HG03097 (cell line): Measurements from ENCODE around the gene CELF1.

Experiments
- ATAC-seq: cut with Tn5 transposase; IDR thresholded peaks from one replicate; pipeline ENCODE4 v1.9.1; 2021; ENCODE audit not compliant: unreplicated experiment, low FRiP score

CELF1 gene

GRCh38 chr11:47514825-47515647 is 37.9 kb downstream of the CELF1 start:
- no peak for ATAC-seq

DNA sequence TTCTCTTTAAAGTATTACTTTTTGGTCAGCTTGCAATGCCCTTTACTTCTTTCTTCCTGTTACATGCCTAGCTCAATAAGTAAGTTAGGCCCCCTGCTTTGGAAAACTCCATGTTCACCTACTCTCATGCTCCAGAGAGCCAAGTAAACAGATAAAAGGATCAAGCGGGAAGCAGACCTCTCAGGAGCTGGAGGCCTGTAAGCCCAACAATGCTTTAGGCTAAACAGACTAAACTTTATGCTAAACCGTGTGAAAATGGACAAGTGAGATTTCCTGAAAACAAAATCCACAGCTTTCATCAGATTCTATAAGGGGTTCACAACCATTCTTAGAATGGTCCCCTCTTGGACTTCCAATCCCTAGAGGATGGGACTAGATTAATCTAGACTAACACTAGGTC is 40.2 kb downstream of the CELF1 start:
- ATAC-seq: no peak

DNA sequence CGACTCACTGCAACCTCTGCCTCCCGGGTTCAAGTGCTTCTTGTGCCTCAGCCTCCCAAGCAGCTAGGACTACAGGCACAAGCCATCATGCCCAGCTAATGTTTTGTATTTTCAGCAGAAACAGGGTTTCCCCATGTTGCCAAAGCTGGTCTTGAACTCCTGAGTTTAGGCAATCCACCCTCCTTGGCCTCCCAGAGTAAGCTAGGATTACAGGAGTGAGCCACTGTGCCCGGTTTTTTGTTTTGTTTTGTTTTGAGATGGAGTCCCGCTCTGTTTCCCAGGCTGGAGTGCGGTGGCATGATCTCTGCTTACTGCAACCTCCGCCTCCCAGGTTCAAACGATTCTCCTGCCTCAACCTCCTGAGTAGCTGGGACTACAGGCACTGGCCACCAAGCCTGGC is 41.0 kb downstream of the CELF1 start:
- ATAC-seq: no peak

- no peak for ATAC-seq
Observed at GRCh38 chr11:47510209-47510608, 42.7 kb downstream of the CELF1 start.

DNA sequence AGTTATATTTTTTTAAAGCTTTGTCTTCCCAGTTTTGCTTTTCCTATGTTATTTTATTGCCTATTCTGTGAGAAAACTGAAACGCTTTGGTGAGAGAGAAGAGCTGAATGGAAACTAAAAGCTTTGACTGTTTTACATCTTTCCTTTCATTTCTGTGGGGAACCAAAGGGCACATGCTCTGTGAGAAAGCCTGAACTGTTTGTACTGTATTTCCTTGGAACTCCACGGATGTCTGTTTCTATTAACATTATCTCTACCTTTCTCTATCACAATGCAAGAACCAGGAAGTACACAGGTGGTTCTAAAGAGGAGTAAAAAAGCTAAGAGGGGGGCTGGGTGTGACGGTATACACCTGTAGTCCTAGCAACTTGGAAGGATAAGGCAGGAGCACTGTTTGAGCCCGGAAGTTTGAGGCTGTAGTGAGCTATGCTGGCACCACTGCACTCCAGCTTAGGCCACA is 43.8 kb downstream of the CELF1 start:
- ATAC-seq: no peak

GRCh38 chr11:47508240-47508957 is 44.5 kb downstream of the CELF1 start:
- no peak for ATAC-seq

GRCh38 chr11:47507563-47508239 is 45.2 kb downstream of the CELF1 start:
- no peak for ATAC-seq

- ATAC-seq: no peak
Observed at GRCh38 chr11:47506795-47507562, 46.0 kb downstream of the CELF1 start.

GRCh38 chr11:47506373-47506772 is 46.6 kb downstream of the CELF1 start:
- ATAC-seq: no peak

DNA sequence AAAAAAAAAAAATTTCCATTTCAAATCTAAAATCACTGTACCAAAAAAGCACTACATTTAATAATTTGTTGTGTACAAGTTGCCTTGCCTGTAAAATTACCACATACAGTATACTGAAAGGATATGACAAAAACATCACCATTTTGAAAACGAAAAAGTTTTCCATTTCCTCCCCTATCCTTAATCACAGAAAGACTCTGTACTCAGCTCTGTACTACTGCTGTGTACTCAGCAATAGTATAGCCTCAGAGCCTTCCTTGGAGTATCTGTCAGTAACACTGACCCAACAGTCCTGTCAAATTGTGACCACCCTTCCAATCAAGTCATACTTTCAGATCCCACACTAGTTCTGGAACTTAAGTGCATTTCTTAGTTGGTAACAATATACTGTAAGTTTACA is 48.0 kb downstream of the CELF1 start:
- ATAC-seq: no peak

GRCh38 chr11:47503227-47503626 is 49.7 kb downstream of the CELF1 start:
- no peak for ATAC-seq

DNA sequence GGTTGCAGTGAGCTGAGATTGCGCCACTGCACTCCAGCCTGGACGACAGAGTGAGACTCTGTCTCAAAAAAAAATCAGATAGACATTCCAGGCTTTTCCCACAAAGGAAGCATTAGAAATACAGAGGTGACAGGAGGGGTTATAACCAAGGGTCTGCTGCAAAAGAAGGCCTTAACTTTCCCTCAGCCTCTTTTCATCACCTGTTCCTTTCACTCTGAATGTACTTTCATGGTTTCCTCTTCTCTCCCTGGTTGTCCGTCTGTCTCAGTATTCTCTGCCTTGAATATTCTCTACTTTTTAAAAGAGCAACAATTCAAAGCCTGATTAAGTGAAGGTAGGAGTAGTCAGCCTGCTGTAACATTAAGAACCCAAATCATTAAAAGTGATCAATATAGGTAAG is 50.2 kb downstream of the CELF1 start:
- ATAC-seq: no peak

DNA sequence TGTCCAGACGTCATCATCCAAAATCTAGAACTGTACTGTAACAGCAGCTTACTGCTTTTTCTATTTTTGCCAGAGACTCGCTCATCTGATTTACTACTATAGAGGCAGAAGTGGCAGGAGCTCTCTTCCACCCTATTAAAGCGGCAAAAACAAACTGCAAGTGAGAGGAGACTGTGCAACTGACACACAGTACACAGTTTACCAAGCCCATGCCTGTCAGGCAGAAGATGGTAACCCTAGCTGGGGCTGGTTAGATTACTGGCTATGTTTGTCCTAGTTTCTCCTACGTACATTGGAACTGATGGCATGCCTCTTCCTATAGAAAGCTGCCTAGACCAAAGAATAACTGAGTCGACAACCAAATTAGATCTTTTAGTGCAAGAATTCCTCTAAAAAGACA is 51.8 kb downstream of the CELF1 start:
- no peak for ATAC-seq

DNA sequence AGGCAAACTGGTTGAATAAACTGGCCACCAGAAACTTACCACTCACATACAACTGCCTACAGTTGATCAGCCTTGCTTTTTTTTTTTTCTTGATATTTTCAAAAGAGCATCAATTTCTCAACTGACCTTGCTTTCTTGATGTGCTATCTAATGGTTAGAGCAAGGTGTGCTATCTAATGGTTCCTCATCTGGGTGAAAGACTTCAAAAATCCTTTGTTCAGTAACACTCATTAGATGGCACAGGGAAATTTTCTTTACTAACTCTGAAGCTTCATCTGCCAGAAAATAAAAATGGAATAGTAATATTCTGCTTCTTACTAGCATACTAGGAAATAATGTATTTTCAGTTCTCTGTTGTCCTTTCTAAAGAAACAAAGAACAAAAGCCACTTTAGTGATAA is 52.8 kb downstream of the CELF1 start:
- ATAC-seq: no peak

GRCh38 chr11:47499614-47500013 is 53.3 kb downstream of the CELF1 start:
- ATAC-seq: no peak

- no peak for ATAC-seq
Observed at GRCh38 chr11:47499161-47499560, 53.8 kb downstream of the CELF1 start.

DNA sequence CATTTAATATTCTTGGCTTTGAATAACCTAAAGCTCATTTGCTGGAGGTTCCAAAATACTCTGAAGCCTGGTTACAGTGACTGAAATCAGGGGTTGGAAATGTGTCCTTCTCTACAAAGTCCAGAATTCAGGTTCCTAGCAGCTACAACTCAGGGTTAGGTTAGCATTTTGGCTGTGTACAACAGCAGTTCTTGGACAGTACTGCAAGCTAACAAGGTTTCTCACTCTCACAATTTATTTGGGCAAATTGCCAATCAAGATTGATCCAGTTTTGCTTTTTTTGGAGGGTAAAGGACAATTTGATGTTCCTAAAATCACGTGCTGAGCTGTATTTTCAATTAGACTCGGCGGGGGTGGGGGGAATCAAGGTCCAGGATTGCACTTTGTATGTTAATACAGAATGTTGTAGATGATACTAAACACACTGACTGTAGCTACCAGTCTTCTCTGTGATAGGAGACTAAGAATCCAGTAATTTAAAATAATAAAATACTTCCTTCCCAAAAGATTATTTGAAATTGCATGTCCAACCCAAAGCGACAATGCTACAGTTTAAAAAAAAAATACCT is 54.3 kb downstream of the CELF1 start:
- ATAC-seq: no peak

DNA sequence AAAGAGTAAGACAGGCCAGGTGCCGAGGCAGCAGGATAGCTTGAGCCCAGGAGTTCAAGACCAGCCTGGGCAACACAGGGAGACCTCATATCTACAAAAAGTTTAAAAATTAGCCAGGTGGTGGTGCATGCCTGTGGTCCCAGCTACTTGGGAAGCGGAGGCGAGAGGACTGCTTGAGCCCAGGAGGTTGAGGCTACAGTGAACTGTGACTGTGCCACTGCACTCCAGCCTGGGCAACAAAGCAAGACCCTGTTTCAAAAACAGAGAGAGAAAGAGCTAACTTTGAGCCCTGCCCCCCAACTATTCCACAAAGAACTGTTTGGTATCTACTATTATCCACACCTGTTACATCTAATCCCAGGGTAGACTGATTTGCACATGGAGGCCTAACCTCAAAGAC is 54.8 kb downstream of the CELF1 start:
- no peak for ATAC-seq

DNA sequence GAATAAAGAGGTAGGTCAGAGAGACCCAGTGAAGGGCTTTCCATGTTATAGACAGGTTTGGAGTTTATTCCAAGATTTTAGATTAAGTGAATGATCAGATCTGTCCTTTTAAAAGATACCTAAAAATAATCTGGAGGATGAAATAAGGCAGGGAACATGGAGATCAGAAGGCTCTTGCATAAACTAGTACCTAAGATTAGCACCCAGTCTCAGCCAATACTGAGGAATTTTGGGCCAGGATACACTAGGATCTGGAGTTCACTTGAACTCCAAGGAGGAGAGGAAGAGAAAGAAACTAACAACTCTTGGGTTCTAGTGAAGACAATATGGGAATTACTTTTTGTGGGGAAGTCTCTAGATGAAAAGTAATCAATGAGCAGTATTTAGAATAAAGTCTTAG is 56.1 kb downstream of the CELF1 start:
- ATAC-seq: no peak

DNA sequence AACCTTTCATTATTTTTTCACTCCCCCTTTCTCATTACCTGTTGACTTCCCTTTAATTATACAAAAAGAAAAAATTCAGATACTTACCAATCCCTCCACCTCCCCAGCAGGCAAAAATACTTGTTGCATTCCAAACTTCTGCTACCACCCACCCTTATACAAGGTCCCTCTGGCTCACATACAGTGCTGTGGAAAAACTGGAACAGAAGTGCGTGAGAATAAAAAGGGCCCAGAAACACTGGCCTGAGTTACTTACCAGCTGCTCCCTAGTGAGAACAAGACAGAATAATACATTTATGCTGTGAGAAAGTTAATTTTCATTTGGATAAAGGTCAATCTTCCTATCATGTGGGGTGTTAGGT is 57.1 kb downstream of the CELF1 start:
- ATAC-seq: no peak
